Measurements from ENCODE around the gene SOX18. TPM values are rescaled to one million over a fixed set of nuclear protein-coding genes. Genes with fewer than 3 reads are reported as not detected.

SOX18 gene
- total and polyA plus RNA-seq, 2 of the 13 experiments (the other 11 are each of a cell fraction or from before 2014, with no cell fraction given), result 1.6 to 1.9 TPM

GRCh38 chr20:64040231-64041039 is 9.0 kb downstream of the SOX18 start (continued):
- TF ChIP-seq KDM1A (CRISPR knock-in tag; IDR thresholded peaks at IDR 0.05) (no peak), ZFP91 (CRISPR knock-in tag; IDR thresholded peaks at IDR 0.05; ENCODE audit: borderline replicate concordance) (peak; percentile 72), FOSL1 (CRISPR knock-in tag; IDR thresholded peaks at IDR 0.05; ENCODE audit: borderline replicate concordance) (no peak; the same call in 1 of the 2 replicates), MXD1 (CRISPR knock-in tag; IDR thresholded peaks at IDR 0.05) (peak; percentile 52), ZNF570 (CRISPR knock-in tag; IDR thresholded peaks at IDR 0.05; ENCODE audit: borderline replicate concordance) (no peak), ZSCAN9 (CRISPR knock-in tag; IDR thresholded peaks at IDR 0.05; ENCODE audit: borderline replicate concordance) (peak; percentile 5; the same call in 1 of the 2 replicates), DR1 (CRISPR knock-in tag; IDR thresholded peaks at IDR 0.05) (no peak; the same call in 1 of the 2 replicates), POLR2AphosphoS5 (IDR thresholded peaks at IDR 0.05; ENCODE audit: low read depth, low read length) (peak; percentile 55), SETDB1 (CRISPR knock-in tag; IDR thresholded peaks at IDR 0.05; ENCODE audit: borderline replicate concordance) (no peak), NONO (IDR thresholded peaks at IDR 0.05) (no peak), NONO (CRISPR knock-in tag; conservative IDR thresholded peaks at IDR 0.05) (peak; percentile 10; the same call in 1 of the 2 replicates), ARID2 (CRISPR knock-in tag; IDR thresholded peaks at IDR 0.05; ENCODE audit: borderline replicate concordance) (no peak), ZNF543 (CRISPR knock-in tag; IDR thresholded peaks at IDR 0.05) (no peak), ZNF777 (CRISPR knock-in tag; IDR thresholded peaks at IDR 0.05) (no peak; the same call in 1 of the 2 replicates), CSRNP1 (CRISPR knock-in tag; IDR thresholded peaks at IDR 0.05) (0 out of 2 replicates have a peak, but pooled peaks have one; percentile 9), POGZ (CRISPR knock-in tag; IDR thresholded peaks at IDR 0.05) (no peak), DDIT3 (CRISPR knock-in tag; IDR thresholded peaks at IDR 0.05) (no peak), HMGXB4 (CRISPR knock-in tag; IDR thresholded peaks at IDR 0.05; ENCODE audit: borderline replicate concordance in 1 of 2, low read depth in 1 of 2) (peak; percentile 3 to 14; a peak in 1 of 4 replicates), LBX2 (CRISPR knock-in tag; IDR thresholded peaks at IDR 0.05; ENCODE audit: borderline replicate concordance) (peak; percentile 72; the same call in 1 of the 2 replicates), SRF (IDR thresholded peaks at IDR 0.05; ENCODE audit: low read depth, low read length) (no peak)

All from HepG2 (cell line).